Measurements from ENCODE around the gene GNPTAB. TPM values are rescaled to one million over a fixed set of nuclear protein-coding genes. Genes with fewer than 3 reads are reported as not detected.

Gene GNPTAB
- total RNA-seq, 1 donor from 2014 or later: 43.7 TPM

DNA sequence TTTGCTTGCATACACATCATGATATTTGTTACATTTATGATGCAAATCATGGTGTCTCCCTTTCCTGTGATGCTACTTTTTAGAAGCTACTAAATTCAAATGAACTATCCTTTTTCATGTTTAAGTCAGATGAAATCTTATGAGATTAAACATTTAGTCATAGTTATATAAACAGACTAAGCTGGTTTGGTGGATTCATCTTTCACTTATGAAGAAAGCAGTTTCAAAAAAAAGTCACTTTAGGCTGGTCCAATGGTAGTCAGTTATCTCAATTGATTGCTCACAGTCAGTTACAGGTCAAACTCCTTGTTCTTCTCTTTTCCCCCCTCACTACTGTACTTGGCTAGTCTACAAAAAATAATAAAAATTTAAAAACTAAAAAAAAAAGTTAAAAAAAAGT, 111.2 kb downstream of the GNPTAB start:
- H3K36me3 Mint-ChIP-seq (ENCODE audit: low read depth, unreplicated experiment): no peaks in the 10 kb centered on the region
- H3K27me3 ChIP-seq (ENCODE audit: insufficient read depth, low read length): no peaks in the 10 kb centered on the region
- no peaks in the 10 kb centered on the region for H3K36me3 ChIP-seq (ENCODE audit: insufficient read depth, low read length)
- FAIRE-seq: no peak
- no peaks in the 10 kb centered on the region for H4K20me1 ChIP-seq (ENCODE audit: insufficient read depth, low read length)
- H3K27ac Mint-ChIP-seq (ENCODE audit: unreplicated experiment): no peak overlapping the region
- no peaks in the 10 kb centered on the region for H3K9me3 ChIP-seq (ENCODE audit: insufficient read depth, low read depth, low read length)
- no peak overlapping the region for H3K4me3 ChIP-seq (ENCODE audit: insufficient read depth, low read depth, low read length)
- DNase-seq (ENCODE audit: low read depth): peak; percentile 3
- no peak overlapping the region for H2AFZ ChIP-seq (ENCODE audit: low read depth, low read length)
- no peak overlapping the region for H3K4me2 ChIP-seq (ENCODE audit: low read length)
- no peaks in the 10 kb centered on the region for H3K4me1 Mint-ChIP-seq (ENCODE audit: low read depth, unreplicated experiment)
- H3K9ac ChIP-seq (ENCODE audit: low read length): no peak overlapping the region
- H3K4me3 Mint-ChIP-seq (ENCODE audit: unreplicated experiment): no peak overlapping the region
- H3K27me3 Mint-ChIP-seq (ENCODE audit: low read depth, unreplicated experiment): no peaks in the 10 kb centered on the region
- no peaks in the 10 kb centered on the region for H3K79me2 ChIP-seq (ENCODE audit: insufficient read depth, low read length)
- TF ChIP-seq, protein P1, sequence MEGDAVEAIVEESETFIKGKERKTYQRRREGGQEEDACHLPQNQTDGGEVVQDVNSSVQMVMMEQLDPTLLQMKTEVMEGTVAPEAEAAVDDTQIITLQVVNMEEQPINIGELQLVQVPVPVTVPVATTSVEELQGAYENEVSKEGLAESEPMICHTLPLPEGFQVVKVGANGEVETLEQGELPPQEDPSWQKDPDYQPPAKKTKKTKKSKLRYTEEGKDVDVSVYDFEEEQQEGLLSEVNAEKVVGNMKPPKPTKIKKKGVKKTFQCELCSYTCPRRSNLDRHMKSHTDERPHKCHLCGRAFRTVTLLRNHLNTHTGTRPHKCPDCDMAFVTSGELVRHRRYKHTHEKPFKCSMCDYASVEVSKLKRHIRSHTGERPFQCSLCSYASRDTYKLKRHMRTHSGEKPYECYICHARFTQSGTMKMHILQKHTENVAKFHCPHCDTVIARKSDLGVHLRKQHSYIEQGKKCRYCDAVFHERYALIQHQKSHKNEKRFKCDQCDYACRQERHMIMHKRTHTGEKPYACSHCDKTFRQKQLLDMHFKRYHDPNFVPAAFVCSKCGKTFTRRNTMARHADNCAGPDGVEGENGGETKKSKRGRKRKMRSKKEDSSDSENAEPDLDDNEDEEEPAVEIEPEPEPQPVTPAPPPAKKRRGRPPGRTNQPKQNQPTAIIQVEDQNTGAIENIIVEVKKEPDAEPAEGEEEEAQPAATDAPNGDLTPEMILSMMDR (IDR thresholded peaks at IDR 0.05; ENCODE audit: insufficient read depth, low read depth, low read length): no peak
- TF ChIP-seq EZH2 (IDR thresholded peaks at IDR 0.05; ENCODE audit: insufficient read depth, low read length): no peak
- H3K4me1 ChIP-seq (ENCODE audit: insufficient read depth, low read length): no peaks in the 10 kb centered on the region
- H3K27ac ChIP-seq (ENCODE audit: low read depth, low read length): no peak overlapping the region
- no peaks in the 10 kb centered on the region for H3K9me3 Mint-ChIP-seq (ENCODE audit: unreplicated experiment)

DNA sequence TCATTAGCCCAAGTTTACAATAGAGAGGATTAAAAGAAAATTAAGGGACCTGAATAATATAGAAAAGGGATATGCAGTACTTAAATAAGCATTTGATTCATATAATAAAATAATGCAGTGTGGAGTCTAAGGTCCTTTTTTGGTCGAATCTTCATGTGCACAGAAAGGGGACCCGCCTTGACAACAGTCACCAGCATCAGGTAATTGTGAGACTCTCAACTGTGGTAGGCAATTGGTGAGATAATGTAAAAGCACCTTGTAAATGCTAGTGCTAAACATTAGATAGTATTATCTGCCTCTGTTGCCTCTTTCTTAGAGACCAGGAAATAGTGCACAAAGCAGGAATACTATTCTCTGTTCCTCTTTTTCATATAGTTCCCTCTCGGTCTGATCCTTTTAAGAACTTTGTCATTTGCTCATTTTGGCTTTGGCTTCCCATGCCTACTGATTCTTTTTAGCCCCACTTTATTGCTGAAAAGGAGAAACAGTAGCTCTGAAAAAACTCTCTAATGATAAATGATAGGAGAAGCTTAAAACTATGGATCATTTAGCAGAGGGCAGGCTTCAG, 115.8 kb downstream of the GNPTAB start:
- Histone ChIP-seq H3K4me2 (ENCODE audit: low read length) (no peak overlapping the region), H3K9ac (ENCODE audit: low read length) (no peak overlapping the region), H3K4me3 (ENCODE audit: insufficient read depth, low read depth, low read length) (no peak overlapping the region), H4K20me1 (ENCODE audit: insufficient read depth, low read length) (no peaks in the 10 kb centered on the region), H3K79me2 (ENCODE audit: insufficient read depth, low read length) (peaks cover 3% of the 10 kb centered on the region), H3K4me1 (ENCODE audit: insufficient read depth, low read length) (no peaks in the 10 kb centered on the region), H3K27ac (ENCODE audit: low read depth, low read length) (no peak overlapping the region), H3K9me3 (ENCODE audit: insufficient read depth, low read depth, low read length) (no peaks in the 10 kb centered on the region), H2AFZ (ENCODE audit: low read depth, low read length) (no peak overlapping the region), H3K36me3 (ENCODE audit: insufficient read depth, low read length) (no peaks in the 10 kb centered on the region), H3K27me3 (ENCODE audit: insufficient read depth, low read length) (no peaks in the 10 kb centered on the region)
- peaks cover 2% of the 10 kb centered on the region for H3K4me1 Mint-ChIP-seq (ENCODE audit: low read depth, unreplicated experiment)
- H3K27me3 Mint-ChIP-seq (ENCODE audit: low read depth, unreplicated experiment): no peaks in the 10 kb centered on the region
- H3K27ac Mint-ChIP-seq (ENCODE audit: unreplicated experiment): no peak overlapping the region
- DNase-seq (ENCODE audit: low read depth) (no peak), FAIRE-seq (no peak)
- H3K36me3 Mint-ChIP-seq (ENCODE audit: low read depth, unreplicated experiment): no peaks in the 10 kb centered on the region
- no peaks in the 10 kb centered on the region for H3K9me3 Mint-ChIP-seq (ENCODE audit: unreplicated experiment)
- H3K4me3 Mint-ChIP-seq (ENCODE audit: unreplicated experiment): no peak overlapping the region
- no peak for TF ChIP-seq EZH2 (IDR thresholded peaks at IDR 0.05; ENCODE audit: insufficient read depth, low read length)
- TF ChIP-seq, protein P1 (IDR thresholded peaks at IDR 0.05; ENCODE audit: insufficient read depth, low read depth, low read length): no peak

DNA sequence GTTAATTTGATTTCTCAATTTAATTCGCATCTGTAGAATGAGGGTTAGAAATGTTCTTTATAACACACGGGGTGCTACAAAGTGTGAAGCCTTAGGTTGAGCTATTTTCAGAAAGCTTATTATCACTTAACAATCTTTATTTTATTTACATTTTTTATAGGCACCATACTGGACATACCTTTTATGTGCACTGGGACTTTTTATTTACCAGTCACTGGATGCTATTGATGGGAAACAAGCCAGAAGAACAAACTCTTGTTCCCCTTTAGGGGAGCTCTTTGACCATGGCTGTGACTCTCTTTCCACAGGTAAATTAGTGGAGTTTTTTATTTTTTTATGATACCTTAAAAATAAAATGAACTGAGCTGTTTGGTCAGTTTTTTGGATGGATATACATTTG, 116.8 kb downstream of the GNPTAB start:
- Histone ChIP-seq H3K4me1 (ENCODE audit: insufficient read depth, low read length) (no peaks in the 10 kb centered on the region), H3K27me3 (ENCODE audit: insufficient read depth, low read length) (no peaks in the 10 kb centered on the region), H3K36me3 (ENCODE audit: insufficient read depth, low read length) (no peaks in the 10 kb centered on the region), H3K9me3 (ENCODE audit: insufficient read depth, low read depth, low read length) (no peaks in the 10 kb centered on the region), H3K9ac (ENCODE audit: low read length) (no peak overlapping the region), H3K4me3 (ENCODE audit: insufficient read depth, low read depth, low read length) (no peak overlapping the region), H2AFZ (ENCODE audit: low read depth, low read length) (no peak overlapping the region), H3K4me2 (ENCODE audit: low read length) (no peak overlapping the region), H3K79me2 (ENCODE audit: insufficient read depth, low read length) (peaks cover 3% of the 10 kb centered on the region), H4K20me1 (ENCODE audit: insufficient read depth, low read length) (no peaks in the 10 kb centered on the region), H3K27ac (ENCODE audit: low read depth, low read length) (no peak overlapping the region)
- Mint-ChIP-seq H3K4me3 (ENCODE audit: unreplicated experiment) (no peak overlapping the region), H3K27ac (ENCODE audit: unreplicated experiment) (no peak overlapping the region), H3K36me3 (ENCODE audit: low read depth, unreplicated experiment) (no peaks in the 10 kb centered on the region), H3K9me3 (ENCODE audit: unreplicated experiment) (no peaks in the 10 kb centered on the region), H3K4me1 (ENCODE audit: low read depth, unreplicated experiment) (peaks cover 5% of the 10 kb centered on the region), H3K27me3 (ENCODE audit: low read depth, unreplicated experiment) (no peaks in the 10 kb centered on the region)
- DNase-seq (ENCODE audit: low read depth): no peak
- TF ChIP-seq, protein P1 (IDR thresholded peaks at IDR 0.05; ENCODE audit: insufficient read depth, low read depth, low read length): no peak
- TF ChIP-seq EZH2 (IDR thresholded peaks at IDR 0.05; ENCODE audit: insufficient read depth, low read length): no peak
- no peak for FAIRE-seq

Data from astrocyte (in vitro differentiated cells and primary cell).